PC-9 (cell line): ENCODE measurements around the gene TMEM97. TPM values are rescaled to one million over a fixed set of nuclear protein-coding genes. Genes with fewer than 3 reads are reported as not detected.

Experiments
- BruUV-seq: library from RNA; stranded (reverse); fragments of 400-500 nt; replicated peaks from 2 replicates; lab custom pipeline; 2021; lab: Mats Ljungman, UMichigan
- CTCF ChIA-PET: fragments of 300-600 bp; sonication (Branson Sonifier 250); formaldehyde crosslinking; loops from one replicate; lab custom pipeline; 2022; ENCODE audit warnings: antibody characterized with exemption; lab: Charles Lee
- POLR2A ChIA-PET: fragments of 300-600 bp; sonication (Branson Sonifier 250); formaldehyde crosslinking; loops from one replicate; lab custom pipeline; 2022; ENCODE audit warnings: antibody characterized with exemption; ENCODE audit not compliant: unreplicated experiment; lab: Charles Lee
- DNase-seq, 2 experiments: peaks; one replicate each; pipeline versions ENCODE4 v3.0.0 to v3.0.0-alpha.2; 2015 to 2022; ENCODE audit warnings: mixed read lengths in 1 of 2
- H2AFZ ChIP-seq: fragments of 200-600 bp; sonication (generic); 2 replicates; pipeline ENCODE4 v1.8.1; 2017; ENCODE audit warnings: antibody characterized with exemption
- H3F3A ChIP-seq: fragments of 200-600 bp; sonication (generic); 2 replicates; pipeline ENCODE4 v1.8.1; 2017; ENCODE audit warnings: antibody characterized with exemption, mild to moderate bottlenecking, low read depth; ENCODE audit not compliant: insufficient read depth
- H3K27ac ChIP-seq: fragments of 200-600 bp; sonication (generic); 2 replicates; pipeline ENCODE4 v1.6.1; 2016; ENCODE audit warnings: mixed run types
- H3K27me3 ChIP-seq: fragments of 200-600 bp; sonication (generic); 2 replicates; pipeline ENCODE4 v1.6.1; 2016; ENCODE audit warnings: low read depth, mixed run types; ENCODE audit not compliant: insufficient read depth
- H3K36me3 ChIP-seq: fragments of 200-600 bp; sonication (generic); 2 replicates; pipeline ENCODE4 v1.6.1; 2016; ENCODE audit warnings: low read depth, mixed run types
- H3K4me1 ChIP-seq: fragments of 200-600 bp; sonication (generic); replicated peaks from 2 replicates; pipeline ENCODE4 v1.6.1; 2016; ENCODE audit warnings: mixed run types; ENCODE audit not compliant: insufficient read depth
- H3K4me2 ChIP-seq: fragments of 200-600 bp; sonication (generic); 2 replicates; pipeline ENCODE4 v1.6.1; 2017; ENCODE audit warnings: mixed run types
- H3K4me3 ChIP-seq: fragments of 200-600 bp; sonication (generic); 2 replicates; pipeline ENCODE4 v1.6.1; 2016; ENCODE audit warnings: mixed run types
- H3K79me2 ChIP-seq: fragments of 200-600 bp; sonication (generic); 2 replicates; pipeline ENCODE4 v1.6.1; 2017; ENCODE audit warnings: low read depth, mixed run types
- H3K9me2 ChIP-seq: fragments of 200-600 bp; sonication (generic); 2 replicates; pipeline ENCODE4 v1.8.1; 2017; ENCODE audit warnings: mild to moderate bottlenecking; ENCODE audit not compliant: insufficient read depth
- H3K9me3 ChIP-seq: fragments of 200-600 bp; sonication (generic); 2 replicates; pipeline ENCODE4 v1.8.1; 2016; ENCODE audit warnings: low read depth; ENCODE audit not compliant: insufficient read depth
- H4K20me1 ChIP-seq: fragments of 200-600 bp; sonication (generic); 2 replicates; pipeline ENCODE4 v1.8.1; 2017; ENCODE audit not compliant: insufficient read depth
- CTCF ChIP-seq: fragments of 200-600 bp; sonication (generic); conservative IDR thresholded peaks from 2 replicates; pipeline ENCODE4 v1.6.1; 2017; ENCODE audit warnings: mixed run types, antibody characterized with exemption, mild to moderate bottlenecking, moderate library complexity
- EZH2 ChIP-seq: fragments of 200-600 bp; sonication (generic); IDR thresholded peaks from 2 replicates; pipeline ENCODE4 v1.8.0; 2017; ENCODE audit warnings: antibody characterized with exemption, low read depth
- intact Hi-C: fragments of 100-400 bp; cut with micrococcal nuclease; formaldehyde crosslinking; loops from one replicate; pipeline ENCODE4 v1.10.0; 2022; ENCODE audit not compliant: unreplicated experiment
- total RNA-seq: library from RNA; stranded (reverse); gene quantifications from 2 replicates; pipeline ENCODE4 v1.2.3, GENCODE V29; 2021

TMEM97 gene
- total RNA-seq, 1 experiment from 2014 or later = 46.4 TPM

- ChIA-PET POLR2A (interaction anchor here (0.5 to 1.4 kb wide), 5 partner anchors 8 to 75 kb away, joined by 4 to 8 read pairs (median 5); partner anchors contain the start of genes IFT20, POLDIP2 and TNFAIP1), CTCF (interaction anchor here (0.6 to 0.9 kb wide), 2 partner anchors 15 to 92 kb away, joined by 3 to 4 read pairs; no protein-coding TSS in a partner anchor)
- intact Hi-C loops = loop anchor here (2.0 kb wide), 1 partner anchor 437 kb away; no protein-coding TSS in a partner anchor
- Histone ChIP-seq H3K4me1 (peaks cover 67% of the 10 kb centered on the region), H3K79me2 (peaks cover 46% of the 10 kb centered on the region), H3K4me3 (peak overlapping the region; percentile 8; the same call in 1 of the 2 replicates), H3K9me3 (no peaks in the 10 kb centered on the region), H3K9me2 (no peaks in the 10 kb centered on the region), H4K20me1 (no peaks in the 10 kb centered on the region), H3K27ac (peak overlapping the region; percentile 56), H3K4me2 (peak overlapping the region; percentile 63), H3K36me3 (peaks cover 8% of the 10 kb centered on the region; the same call in 1 of the 2 replicates), H3K27me3 (no peaks in the 10 kb centered on the region), H3F3A (peaks cover 8% of the 10 kb centered on the region; the same call in 1 of the 2 replicates), H2AFZ (no peak overlapping the region)
- peak; percentile 65 to 91 for DNase-seq
- BruUV-seq = no TSS peak
- TF ChIP-seq CTCF = no peak
- TF ChIP-seq EZH2 = no peak
Measured at GRCh38 chr17:28326114-28326513, 7.1 kb downstream of the TMEM97 start.

DNA sequence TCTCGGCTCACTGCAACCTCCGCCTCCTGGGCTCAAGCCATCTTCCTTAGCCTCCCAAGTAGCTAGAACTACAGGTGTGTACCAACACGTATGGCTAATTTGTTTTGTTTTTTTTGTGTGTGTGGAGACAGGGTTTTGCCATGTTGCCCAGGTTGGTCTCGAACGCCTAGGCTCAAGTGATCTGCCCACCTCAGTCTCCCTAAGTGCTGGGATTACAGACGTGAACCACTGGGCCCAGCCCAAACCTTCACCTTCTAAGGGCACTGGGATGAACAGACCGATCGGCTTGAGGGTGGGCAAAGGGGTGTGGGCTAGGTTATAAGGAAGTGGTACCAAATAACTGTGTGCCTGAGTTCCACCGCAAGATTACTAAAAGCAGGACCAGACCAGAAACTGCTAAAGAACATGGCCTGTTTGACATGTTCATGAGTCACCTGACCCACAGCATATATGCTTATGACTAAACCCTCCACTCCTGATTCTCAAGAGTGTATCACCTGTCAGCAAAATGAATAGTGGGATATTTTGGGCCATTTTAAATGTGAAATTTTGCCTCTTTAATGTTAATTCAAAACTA, 8.1 kb downstream of the TMEM97 start:
- Histone ChIP-seq H3K27me3 (no peaks in the 10 kb centered on the region), H3K9me3 (no peaks in the 10 kb centered on the region), H3K9me2 (no peaks in the 10 kb centered on the region), H3K4me3 (no peak overlapping the region), H2AFZ (no peak overlapping the region), H3K4me1 (peaks cover 67% of the 10 kb centered on the region), H3K27ac (no peak overlapping the region), H3K79me2 (peaks cover 36% of the 10 kb centered on the region), H4K20me1 (no peaks in the 10 kb centered on the region), H3F3A (peaks cover 8% of the 10 kb centered on the region; the same call in 1 of the 2 replicates), H3K4me2 (no peak overlapping the region; the same call in 1 of the 2 replicates), H3K36me3 (peaks cover 8% of the 10 kb centered on the region; the same call in 1 of the 2 replicates)
- TSS peak; percentile 20 for BruUV-seq
- ChIA-PET CTCF (no interaction called here), POLR2A (interaction anchor here (1.4 kb wide), 1 partner anchor 8 kb away, joined by 5 read pairs; the partner anchor contains the start of genes IFT20 and TNFAIP1)
- TF ChIP-seq EZH2 = no peak
- intact Hi-C loops = loop anchor here (2.0 kb wide), 1 partner anchor 438 kb away; no protein-coding TSS in a partner anchor
- no peak for DNase-seq

- Histone ChIP-seq H3K9me2 (no peaks in the 10 kb centered on the region), H3K4me2 (no peak overlapping the region), H3F3A (peaks cover 8% of the 10 kb centered on the region; the same call in 1 of the 2 replicates), H4K20me1 (no peaks in the 10 kb centered on the region), H3K36me3 (peaks cover 8% of the 10 kb centered on the region; the same call in 1 of the 2 replicates), H3K27me3 (no peaks in the 10 kb centered on the region), H3K79me2 (peaks cover 30% of the 10 kb centered on the region), H3K27ac (no peak overlapping the region), H2AFZ (no peak overlapping the region), H3K4me1 (peaks cover 62% of the 10 kb centered on the region), H3K4me3 (no peak overlapping the region), H3K9me3 (no peaks in the 10 kb centered on the region)
- no TSS peak for BruUV-seq
- ChIA-PET CTCF (no interaction called here), POLR2A (no interaction called here)
- intact Hi-C loops = loop anchor here (2.0 kb wide), 1 partner anchor 439 kb away; no protein-coding TSS in a partner anchor
- DNase-seq = no peak
- no peak for TF ChIP-seq EZH2
- no peak for TF ChIP-seq CTCF
Measured at GRCh38 chr17:28327709-28328108, 8.7 kb downstream of the TMEM97 start.
